ENCODE results near the gene NFASC.

GRCh38 chr1:204924013-204924759 is 53.5 kb downstream of the NFASC start:
- TF ChIP-seq POLR2A (IDR thresholded peaks at IDR 0.05): no peak
- TF ChIP-seq, protein P1, sequence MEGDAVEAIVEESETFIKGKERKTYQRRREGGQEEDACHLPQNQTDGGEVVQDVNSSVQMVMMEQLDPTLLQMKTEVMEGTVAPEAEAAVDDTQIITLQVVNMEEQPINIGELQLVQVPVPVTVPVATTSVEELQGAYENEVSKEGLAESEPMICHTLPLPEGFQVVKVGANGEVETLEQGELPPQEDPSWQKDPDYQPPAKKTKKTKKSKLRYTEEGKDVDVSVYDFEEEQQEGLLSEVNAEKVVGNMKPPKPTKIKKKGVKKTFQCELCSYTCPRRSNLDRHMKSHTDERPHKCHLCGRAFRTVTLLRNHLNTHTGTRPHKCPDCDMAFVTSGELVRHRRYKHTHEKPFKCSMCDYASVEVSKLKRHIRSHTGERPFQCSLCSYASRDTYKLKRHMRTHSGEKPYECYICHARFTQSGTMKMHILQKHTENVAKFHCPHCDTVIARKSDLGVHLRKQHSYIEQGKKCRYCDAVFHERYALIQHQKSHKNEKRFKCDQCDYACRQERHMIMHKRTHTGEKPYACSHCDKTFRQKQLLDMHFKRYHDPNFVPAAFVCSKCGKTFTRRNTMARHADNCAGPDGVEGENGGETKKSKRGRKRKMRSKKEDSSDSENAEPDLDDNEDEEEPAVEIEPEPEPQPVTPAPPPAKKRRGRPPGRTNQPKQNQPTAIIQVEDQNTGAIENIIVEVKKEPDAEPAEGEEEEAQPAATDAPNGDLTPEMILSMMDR (IDR thresholded peaks at IDR 0.05): no peak
